Measurements from ENCODE around the gene AXIN2. TPM values are rescaled to one million over a fixed set of nuclear protein-coding genes. Genes with fewer than 3 reads are reported as not detected.

AXIN2 gene
- 1.0 and 1.2 TPM in 2 replicates for total RNA-seq

DNA sequence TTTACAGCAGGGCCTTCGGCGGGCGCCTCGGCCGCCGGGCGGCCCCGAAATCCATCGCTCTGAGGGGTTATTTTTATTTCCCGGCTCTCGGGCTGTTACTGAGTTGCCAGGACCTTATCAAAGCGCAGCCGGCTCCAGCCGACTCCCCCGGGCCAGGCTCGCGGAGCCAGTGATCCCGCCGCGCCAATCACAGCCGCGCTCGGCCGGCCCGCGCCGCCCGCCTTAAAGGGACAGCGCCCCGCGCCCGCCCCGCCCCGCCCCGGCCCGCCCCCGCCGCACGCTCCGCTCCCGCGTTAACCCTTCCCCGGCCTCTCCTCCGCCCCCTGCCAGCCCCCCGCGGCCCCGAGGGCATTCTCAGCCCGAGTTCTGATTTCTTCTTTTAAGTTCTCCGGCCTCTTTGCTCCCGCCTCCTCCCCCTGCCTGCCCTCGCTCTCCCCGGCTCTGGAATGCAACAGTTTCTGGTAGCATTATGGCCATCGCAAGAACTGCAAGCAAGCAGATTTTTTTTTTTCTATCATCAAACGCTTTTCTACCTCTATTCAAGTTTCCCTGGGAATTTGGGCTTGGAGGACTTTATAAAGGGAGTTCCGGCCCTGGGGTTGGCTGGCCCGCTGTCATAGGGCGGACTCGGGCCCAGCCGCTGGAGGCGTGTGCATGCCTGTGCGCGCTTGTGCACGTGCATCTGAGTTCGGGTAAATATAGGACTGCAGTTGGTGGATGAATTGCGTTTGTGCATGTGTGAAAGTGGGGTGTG is at the start of gene AXIN2:
Gene AXIN2 (minus strand): TSS at position 197 of the 754 bp plus-strand sequence. CDS start 3,028 bp downstream, outside the sequence.

Measured in bronchus fibroblast of lung (primary cell).